Endodermal cell (in vitro differentiated cells): ENCODE results near the gene PIK3C2B. TPM values are rescaled to one million over a fixed set of nuclear protein-coding genes. Genes with fewer than 3 reads are reported as not detected.

Experiments used
- DNase-seq: peaks from one replicate; pipeline ENCODE4 v3.0.0-alpha.2; 2017
- H3K27ac ChIP-seq: 2 replicates; pipeline ENCODE4 v1.5.1; 2013; ENCODE audit warnings: mild to moderate bottlenecking, low read depth, low read length, moderate library complexity
- H3K27me3 ChIP-seq: 2 replicates; pipeline ENCODE4 v1.6.1; 2013; ENCODE audit warnings: mild to moderate bottlenecking, low read length, moderate library complexity; ENCODE audit not compliant: insufficient read depth, control insufficient read depth, poor library complexity, severe bottlenecking
- H3K36me3 ChIP-seq: 2 replicates; pipeline ENCODE4 v1.7.0; 2013; ENCODE audit warnings: mild to moderate bottlenecking, low read length, moderate library complexity; ENCODE audit not compliant: control insufficient read depth, insufficient read depth
- H3K4me1 ChIP-seq: one replicate; pipeline ENCODE4 v1.7.0; 2013; ENCODE audit warnings: low read length; ENCODE audit not compliant: control insufficient read depth, insufficient read depth
- H3K4me3 ChIP-seq: 2 replicates; pipeline ENCODE4 v1.5.1; 2013; ENCODE audit warnings: mild to moderate bottlenecking, low read length, moderate library complexity
- H3K9ac ChIP-seq: 2 replicates; pipeline ENCODE4 v1.6.1; 2013; ENCODE audit warnings: mild to moderate bottlenecking, low read length, moderate library complexity; ENCODE audit not compliant: poor library complexity, severe bottlenecking; ENCODE audit errors: extremely low read depth
- H3K9me3 ChIP-seq: 2 replicates; pipeline ENCODE4 v1.6.1; 2013; ENCODE audit warnings: mild to moderate bottlenecking, low read length, moderate library complexity; ENCODE audit not compliant: control insufficient read depth
- H3K27ac Mint-ChIP-seq: 2 replicates; pipeline ENCODE4 v1.8.0; 2020; ENCODE audit warnings: mixed read lengths
- H3K27me3 Mint-ChIP-seq: 2 replicates; pipeline ENCODE4 v1.8.0; 2021; ENCODE audit warnings: mild to moderate bottlenecking, mixed read lengths; ENCODE audit not compliant: insufficient read depth
- H3K36me3 Mint-ChIP-seq: 2 replicates; pipeline ENCODE4 v1.8.0; 2020; ENCODE audit warnings: low read depth, mixed read lengths
- H3K4me1 Mint-ChIP-seq: 2 replicates; pipeline ENCODE4 v1.8.0; 2020; ENCODE audit warnings: mixed read lengths
- H3K4me3 Mint-ChIP-seq: 2 replicates; pipeline ENCODE4 v1.8.0; 2020; ENCODE audit warnings: mild to moderate bottlenecking, moderate library complexity, mixed read lengths
- H3K9me3 Mint-ChIP-seq: 2 replicates; pipeline ENCODE4 v1.8.0; 2020; ENCODE audit warnings: mild to moderate bottlenecking, mixed read lengths
- whole genome bisulfite sequencing, 2 experiments: methylation state at CpG; one replicate each; pipeline versions ENCODE4 v1.1.5 to v1.1.7; 2013; ENCODE audit warnings: missing lambda C conversion rate in 2 of 2, mixed read lengths in 1 of 2; ENCODE audit not compliant: insufficient coverage in 1 of 2, insufficient read length in 1 of 2; 5-methylcytosine and 5-hydroxymethylcytosine counted together
- total RNA-seq, 2 donors: library from RNA; stranded (reverse); fragmentation: NEBNext Ultra II Directional in 1 of 2; extraction: Animal tissue kit (Norgen Biotek cat#: 25700) in 1 of 2; gene quantifications; 2 replicates in 1 of 2; 3 replicates in 1 of 2; pipeline ENCODE4 v1.2.1, GENCODE V29; 2021
- TF ChIP-seq, protein P1 (sequence below): fragments of 200-600 bp; sonication (generic); conservative IDR thresholded peaks from 2 replicates; pipeline ENCODE4 v1.5.0; 2021; ENCODE audit warnings: antibody characterized with exemption, mild to moderate bottlenecking

PIK3C2B gene
- total RNA-seq, 2 donors from 2014 or later = 21.3 to 23.9 TPM

DNA sequence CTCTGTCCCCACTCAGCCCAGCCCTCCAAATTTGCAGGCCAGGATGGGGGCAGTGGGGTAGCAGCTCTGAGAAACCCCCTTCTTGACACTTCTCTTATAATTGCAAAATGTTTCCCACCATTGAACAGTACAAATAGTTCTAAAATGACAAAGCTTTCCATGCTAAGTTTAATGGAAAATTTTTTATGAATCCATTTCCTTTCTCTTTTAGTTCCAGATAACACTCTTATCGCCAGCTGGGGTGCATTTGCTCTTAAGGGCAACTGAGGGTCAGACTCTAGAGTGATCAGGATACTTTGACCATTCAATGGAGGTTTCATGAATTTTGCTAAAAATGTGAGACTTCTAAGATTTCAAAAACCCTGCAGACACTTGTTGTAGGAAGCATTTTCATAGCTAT is 29.9 kb downstream of the PIK3C2B start:
- H3K4me1 ChIP-seq = no peaks in the 10 kb centered on the region
- H3K9me3 ChIP-seq = no peaks in the 10 kb centered on the region
- H3K27me3 ChIP-seq = no peaks in the 10 kb centered on the region
- peaks cover 3% of the 10 kb centered on the region for H3K9me3 Mint-ChIP-seq
- DNase-seq = no peak
- H3K4me3 Mint-ChIP-seq = no peak overlapping the region
- no peak overlapping the region for H3K9ac ChIP-seq
- WGBS, 2 experiments = 83 to 96% methylated on average over 1 of the region's 1 CpG
- peaks cover 17% of the 10 kb centered on the region for H3K36me3 ChIP-seq
- H3K36me3 Mint-ChIP-seq = peaks cover 53% of the 10 kb centered on the region
- H3K27ac ChIP-seq = no peak overlapping the region
- no peak overlapping the region for H3K27ac Mint-ChIP-seq
- TF ChIP-seq, protein P1, sequence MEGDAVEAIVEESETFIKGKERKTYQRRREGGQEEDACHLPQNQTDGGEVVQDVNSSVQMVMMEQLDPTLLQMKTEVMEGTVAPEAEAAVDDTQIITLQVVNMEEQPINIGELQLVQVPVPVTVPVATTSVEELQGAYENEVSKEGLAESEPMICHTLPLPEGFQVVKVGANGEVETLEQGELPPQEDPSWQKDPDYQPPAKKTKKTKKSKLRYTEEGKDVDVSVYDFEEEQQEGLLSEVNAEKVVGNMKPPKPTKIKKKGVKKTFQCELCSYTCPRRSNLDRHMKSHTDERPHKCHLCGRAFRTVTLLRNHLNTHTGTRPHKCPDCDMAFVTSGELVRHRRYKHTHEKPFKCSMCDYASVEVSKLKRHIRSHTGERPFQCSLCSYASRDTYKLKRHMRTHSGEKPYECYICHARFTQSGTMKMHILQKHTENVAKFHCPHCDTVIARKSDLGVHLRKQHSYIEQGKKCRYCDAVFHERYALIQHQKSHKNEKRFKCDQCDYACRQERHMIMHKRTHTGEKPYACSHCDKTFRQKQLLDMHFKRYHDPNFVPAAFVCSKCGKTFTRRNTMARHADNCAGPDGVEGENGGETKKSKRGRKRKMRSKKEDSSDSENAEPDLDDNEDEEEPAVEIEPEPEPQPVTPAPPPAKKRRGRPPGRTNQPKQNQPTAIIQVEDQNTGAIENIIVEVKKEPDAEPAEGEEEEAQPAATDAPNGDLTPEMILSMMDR = no peak
- H3K4me3 ChIP-seq = no peak overlapping the region
- H3K27me3 Mint-ChIP-seq = no peaks in the 10 kb centered on the region
- no peaks in the 10 kb centered on the region for H3K4me1 Mint-ChIP-seq

DNA sequence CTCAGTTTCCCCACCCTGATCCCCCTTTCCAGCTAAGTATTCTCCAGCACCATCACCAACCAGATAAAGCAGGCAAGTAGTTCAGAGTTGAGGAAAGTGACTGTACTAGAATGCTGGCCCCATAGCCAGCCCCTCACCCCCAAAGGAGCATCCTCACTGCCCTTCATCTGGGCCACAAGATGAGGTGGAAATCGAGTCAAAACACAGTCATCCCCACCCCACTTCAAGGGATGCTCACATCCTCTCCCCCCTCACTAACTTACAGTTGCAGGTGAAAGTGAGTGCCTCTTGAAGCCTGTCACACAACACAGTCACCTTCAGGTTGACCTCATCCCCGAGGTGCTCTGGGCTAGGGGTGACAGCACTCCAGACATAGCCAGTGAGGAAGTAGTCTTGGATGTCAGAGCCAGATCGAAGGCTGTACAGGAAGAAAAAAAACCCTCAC is 30.4 kb downstream of the PIK3C2B start:
- H3K36me3 ChIP-seq = peaks cover 20% of the 10 kb centered on the region
- H3K9me3 ChIP-seq = no peaks in the 10 kb centered on the region
- Mint-ChIP-seq H3K9me3 (peaks cover 3% of the 10 kb centered on the region), H3K4me1 (no peaks in the 10 kb centered on the region), H3K36me3 (peaks cover 53% of the 10 kb centered on the region), H3K27ac (no peak overlapping the region), H3K4me3 (no peak overlapping the region), H3K27me3 (no peaks in the 10 kb centered on the region)
- no peak for DNase-seq
- H3K4me1 ChIP-seq = no peaks in the 10 kb centered on the region
- no peak overlapping the region for H3K9ac ChIP-seq
- 80 to 95% methylated on average over 2 to 3 of the region's 3 CpGs for WGBS, 2 experiments
- H3K4me3 ChIP-seq = no peak overlapping the region
- TF ChIP-seq, protein P1 = no peak
- no peaks in the 10 kb centered on the region for H3K27me3 ChIP-seq
- no peak overlapping the region for H3K27ac ChIP-seq

DNA sequence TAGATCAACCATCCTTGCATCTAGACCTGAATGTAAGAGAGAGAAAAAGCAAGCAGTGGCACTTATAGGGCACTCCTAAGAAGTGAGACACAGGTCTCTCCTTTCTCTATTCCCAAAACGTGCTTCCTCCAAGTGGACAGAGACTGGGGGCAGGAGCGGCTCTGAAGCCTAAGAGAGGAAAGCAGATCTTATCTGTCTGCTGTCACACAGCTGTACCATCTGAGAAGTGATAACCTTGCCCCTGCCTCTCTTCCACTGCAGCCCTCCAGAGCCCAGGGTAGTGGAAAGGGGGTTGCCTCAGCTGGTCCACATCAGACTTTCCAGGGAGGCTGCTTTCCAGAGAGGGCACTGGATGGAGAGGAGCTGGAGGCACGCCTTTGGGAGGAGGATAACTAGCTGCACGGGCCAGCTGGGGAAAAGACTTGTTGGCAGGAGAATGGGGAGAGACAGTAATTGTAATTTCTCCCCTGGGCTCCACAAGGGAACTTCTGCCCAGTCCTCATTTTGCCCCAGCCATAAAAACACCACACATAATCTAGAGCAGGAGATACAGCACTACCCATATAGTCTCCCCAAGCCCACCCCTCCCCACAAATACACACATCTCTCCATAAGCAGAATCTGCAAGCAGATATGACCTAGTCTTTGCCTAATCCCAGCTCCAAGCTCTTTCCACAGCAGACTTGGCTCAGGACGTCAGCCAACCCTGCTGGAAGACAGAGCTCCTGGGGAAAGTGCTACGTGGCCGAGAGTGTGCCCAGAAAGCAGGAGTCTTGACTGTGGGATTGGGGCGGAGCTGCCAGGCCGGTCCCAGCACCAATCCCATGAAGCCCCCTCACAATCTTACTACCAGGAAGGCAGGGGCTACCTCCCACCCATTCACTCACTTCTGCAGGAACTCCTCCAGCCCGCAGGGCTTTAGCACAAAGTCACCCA is 31.2 kb downstream of the PIK3C2B start:
- no peak overlapping the region for H3K4me3 Mint-ChIP-seq
- no peak for DNase-seq
- WGBS, 2 experiments = 86 to 88% methylated on average over 5 to 10 of the region's 10 CpGs

More for the DNA sequence above, 31.2 kb downstream of the PIK3C2B start:
- Histone ChIP-seq H3K36me3 (peaks cover 23% of the 10 kb centered on the region), H3K9me3 (no peaks in the 10 kb centered on the region), H3K4me1 (no peaks in the 10 kb centered on the region), H3K27me3 (no peaks in the 10 kb centered on the region), H3K4me3 (no peak overlapping the region), H3K9ac (no peak overlapping the region), H3K27ac (no peak overlapping the region)
- peaks cover 3% of the 10 kb centered on the region for H3K9me3 Mint-ChIP-seq
- H3K27me3 Mint-ChIP-seq = no peaks in the 10 kb centered on the region
- H3K4me1 Mint-ChIP-seq = no peaks in the 10 kb centered on the region
- peaks cover 54% of the 10 kb centered on the region for H3K36me3 Mint-ChIP-seq
- no peak overlapping the region for H3K27ac Mint-ChIP-seq
- TF ChIP-seq, protein P1 = no peak
